Measurements from ENCODE around the gene HMCES. TPM values are rescaled to one million over a fixed set of nuclear protein-coding genes. Genes with fewer than 3 reads are reported as not detected.
"Not testable (repeated sequence)": the region's sequence is repeated elsewhere in the genome, so short reads cannot be mapped to it uniquely, and the experiment has no call there.

Gene HMCES
- polyA plus RNA-seq, 1 experiment, result 27.2 TPM

DNA sequence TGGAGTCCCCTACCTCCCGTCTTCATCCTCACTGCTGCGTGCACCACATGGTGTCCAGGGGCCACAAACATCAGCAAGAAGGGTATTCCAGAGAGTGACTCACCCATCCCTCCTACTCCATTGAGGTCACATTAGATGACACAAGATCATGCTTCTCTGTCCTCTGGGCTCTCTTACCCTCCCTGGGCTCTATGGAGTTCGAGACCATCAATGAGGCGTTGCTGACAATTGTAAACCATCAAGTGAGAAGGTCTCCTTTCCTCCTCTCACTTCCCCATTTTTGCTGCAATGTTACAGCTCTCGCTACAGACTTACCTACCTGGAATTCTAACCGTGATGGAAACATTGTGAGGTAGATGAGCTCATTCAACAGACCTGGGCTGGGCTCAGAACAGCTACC lies 51.7 kb downstream of the HMCES start:
- TF ChIP-seq, protein P1, sequence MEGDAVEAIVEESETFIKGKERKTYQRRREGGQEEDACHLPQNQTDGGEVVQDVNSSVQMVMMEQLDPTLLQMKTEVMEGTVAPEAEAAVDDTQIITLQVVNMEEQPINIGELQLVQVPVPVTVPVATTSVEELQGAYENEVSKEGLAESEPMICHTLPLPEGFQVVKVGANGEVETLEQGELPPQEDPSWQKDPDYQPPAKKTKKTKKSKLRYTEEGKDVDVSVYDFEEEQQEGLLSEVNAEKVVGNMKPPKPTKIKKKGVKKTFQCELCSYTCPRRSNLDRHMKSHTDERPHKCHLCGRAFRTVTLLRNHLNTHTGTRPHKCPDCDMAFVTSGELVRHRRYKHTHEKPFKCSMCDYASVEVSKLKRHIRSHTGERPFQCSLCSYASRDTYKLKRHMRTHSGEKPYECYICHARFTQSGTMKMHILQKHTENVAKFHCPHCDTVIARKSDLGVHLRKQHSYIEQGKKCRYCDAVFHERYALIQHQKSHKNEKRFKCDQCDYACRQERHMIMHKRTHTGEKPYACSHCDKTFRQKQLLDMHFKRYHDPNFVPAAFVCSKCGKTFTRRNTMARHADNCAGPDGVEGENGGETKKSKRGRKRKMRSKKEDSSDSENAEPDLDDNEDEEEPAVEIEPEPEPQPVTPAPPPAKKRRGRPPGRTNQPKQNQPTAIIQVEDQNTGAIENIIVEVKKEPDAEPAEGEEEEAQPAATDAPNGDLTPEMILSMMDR (IDR thresholded peaks at IDR 0.05; ENCODE audit: insufficient read depth, low read depth, low read length), result no peak
- Histone ChIP-seq H3K36me3 (ENCODE audit: control insufficient read depth, insufficient read depth, low read length) (no peaks in the 10 kb centered on the region), H3K4me3 (ENCODE audit: low read depth, low read length) (no peak overlapping the region), H3K27me3 (ENCODE audit: control insufficient read depth, insufficient read depth, low read length) (no peaks in the 10 kb centered on the region)
- CTCF ChIA-PET, result interaction anchor here (1.8 kb wide), 1 partner anchor 14 kb away, joined by 6 read pairs; a partner anchor contains a TSS
- DNase-seq (ENCODE audit: low read depth), result no peak
- POLR2A ChIA-PET, result no interaction called here

DNA sequence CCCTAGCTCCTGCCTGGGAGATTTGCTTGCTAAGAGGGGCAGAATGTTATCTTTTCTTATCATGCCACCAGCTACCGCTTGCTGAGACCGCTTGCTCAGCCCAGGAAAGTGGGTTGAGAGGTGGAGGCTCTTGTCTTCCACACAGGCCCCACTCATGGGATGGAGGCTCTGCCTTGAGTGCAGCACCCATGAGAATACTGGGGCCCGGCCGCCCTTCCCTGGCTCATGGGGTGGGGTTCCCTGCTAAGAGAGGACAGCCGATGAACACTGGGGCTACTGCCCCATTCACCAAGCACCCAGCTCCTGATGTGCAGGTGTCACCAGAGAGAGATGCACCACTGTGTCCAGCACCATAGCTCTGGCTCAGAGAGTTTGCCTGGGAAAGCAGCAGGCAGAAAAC lies 55.2 kb downstream of the HMCES start:
- TF ChIP-seq, protein P1 (IDR thresholded peaks at IDR 0.05; ENCODE audit: insufficient read depth, low read depth, low read length), result no peak
- Histone ChIP-seq H3K27me3 (ENCODE audit: control insufficient read depth, insufficient read depth, low read length) (no peaks in the 10 kb centered on the region), H3K4me3 (ENCODE audit: low read depth, low read length) (no peak overlapping the region), H3K36me3 (ENCODE audit: control insufficient read depth, insufficient read depth, low read length) (no peaks in the 10 kb centered on the region)
- ChIA-PET CTCF (interaction anchor here (1.4 kb wide), 1 partner anchor 11 kb away, joined by 3 read pairs; no protein-coding TSS in a partner anchor), POLR2A (no interaction called here)
- no peak for DNase-seq (ENCODE audit: low read depth)

DNA sequence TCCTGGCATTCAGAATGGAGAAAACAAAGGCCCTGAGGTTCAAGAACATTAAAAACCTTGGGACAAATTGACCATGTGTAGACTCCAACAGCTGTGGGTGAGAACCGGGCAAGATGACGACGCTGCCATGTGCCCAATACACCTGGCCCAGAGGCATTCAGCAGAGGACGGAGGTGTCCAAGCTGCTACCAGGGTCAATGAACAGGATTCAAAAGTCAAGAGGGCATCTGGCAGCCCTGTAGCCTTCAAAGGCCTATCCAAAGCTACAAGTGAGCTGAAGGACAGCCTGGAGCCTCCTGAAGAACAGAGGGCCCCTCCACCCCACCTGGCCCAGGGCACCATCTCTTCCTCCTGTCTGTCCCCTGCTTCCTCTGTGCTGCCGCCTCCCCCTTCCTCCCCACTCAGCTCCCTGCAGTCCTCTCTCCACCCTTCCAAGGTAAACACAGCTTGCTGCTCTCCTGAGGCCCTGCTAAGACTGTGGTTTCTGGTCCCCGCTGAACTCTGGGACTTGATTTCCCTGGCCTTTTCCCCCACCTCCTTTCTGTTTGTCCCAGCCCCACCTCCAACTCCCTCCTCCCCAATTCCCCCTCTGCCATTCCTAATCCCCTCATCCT lies 57.5 kb downstream of the HMCES start:
- TF ChIP-seq, protein P1 (IDR thresholded peaks at IDR 0.05; ENCODE audit: insufficient read depth, low read depth, low read length), result no peak
- DNase-seq (ENCODE audit: low read depth), result no peak
- H3K36me3 ChIP-seq (ENCODE audit: control insufficient read depth, insufficient read depth, low read length), result no peaks in the 10 kb centered on the region

DNA sequence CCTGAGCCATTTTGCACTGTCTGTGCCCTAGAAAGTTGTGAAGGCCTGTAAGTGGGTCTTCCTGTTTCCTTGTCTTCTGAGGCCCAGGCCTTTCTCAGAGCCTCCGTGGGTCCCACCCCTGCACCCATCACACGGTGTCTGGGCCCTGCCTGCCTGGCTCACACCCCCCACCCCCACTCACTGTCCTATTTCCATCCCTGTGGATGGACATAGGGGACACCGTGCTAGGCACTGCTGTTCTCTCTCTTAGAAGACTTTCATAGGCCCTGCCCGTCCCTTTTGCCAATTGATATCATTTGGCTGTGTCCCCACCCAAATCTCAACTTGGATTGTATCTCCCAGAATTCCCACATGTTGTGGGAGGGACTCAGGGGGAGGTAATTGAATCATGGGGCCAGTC lies 59.0 kb downstream of the HMCES start:
- H3K27me3 ChIP-seq (ENCODE audit: control insufficient read depth, insufficient read depth, low read length); H3K4me3 ChIP-seq (ENCODE audit: low read depth, low read length); CTCF ChIA-PET; DNase-seq (ENCODE audit: low read depth); POLR2A ChIA-PET; H3K36me3 ChIP-seq (ENCODE audit: control insufficient read depth, insufficient read depth, low read length): not testable (repeated sequence)

More for the DNA sequence above, 57.5 kb downstream of the HMCES start:
- CTCF ChIA-PET, result interaction anchor here (0.7 to 1.8 kb wide), 3 partner anchors 8 to 20 kb away, joined by 3 to 5 read pairs (median 3); a partner anchor contains a TSS
- no peaks in the 10 kb centered on the region for H3K27me3 ChIP-seq (ENCODE audit: control insufficient read depth, insufficient read depth, low read length)
- POLR2A ChIA-PET, result no interaction called here
- H3K4me3 ChIP-seq (ENCODE audit: low read depth, low read length), result no peak overlapping the region

DNA sequence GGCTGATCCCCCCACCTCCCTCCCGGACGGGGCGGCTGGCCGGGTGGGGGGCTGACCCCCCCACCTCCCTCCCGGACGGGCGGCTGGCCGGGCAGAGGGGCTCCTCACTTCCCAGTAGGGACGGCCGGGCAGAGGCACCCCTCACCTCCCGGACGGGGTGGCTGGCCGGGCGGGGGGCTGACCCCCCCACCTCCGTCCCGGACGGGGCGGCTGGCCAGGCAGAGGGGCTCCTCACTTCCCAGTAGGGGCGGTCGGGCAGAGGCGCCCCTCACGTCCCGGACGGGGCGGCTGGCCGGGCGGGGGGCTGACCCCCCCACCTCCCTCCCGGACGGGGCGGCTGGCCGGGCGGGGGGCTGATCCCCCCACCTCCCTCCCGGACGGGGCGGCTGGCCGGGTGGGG lies 60.5 kb downstream of the HMCES start:
- DNase-seq (ENCODE audit: low read depth); POLR2A ChIA-PET; CTCF ChIA-PET; H3K36me3 ChIP-seq (ENCODE audit: control insufficient read depth, insufficient read depth, low read length); H3K4me3 ChIP-seq (ENCODE audit: low read depth, low read length); H3K27me3 ChIP-seq (ENCODE audit: control insufficient read depth, insufficient read depth, low read length): not testable (repeated sequence)

DNA sequence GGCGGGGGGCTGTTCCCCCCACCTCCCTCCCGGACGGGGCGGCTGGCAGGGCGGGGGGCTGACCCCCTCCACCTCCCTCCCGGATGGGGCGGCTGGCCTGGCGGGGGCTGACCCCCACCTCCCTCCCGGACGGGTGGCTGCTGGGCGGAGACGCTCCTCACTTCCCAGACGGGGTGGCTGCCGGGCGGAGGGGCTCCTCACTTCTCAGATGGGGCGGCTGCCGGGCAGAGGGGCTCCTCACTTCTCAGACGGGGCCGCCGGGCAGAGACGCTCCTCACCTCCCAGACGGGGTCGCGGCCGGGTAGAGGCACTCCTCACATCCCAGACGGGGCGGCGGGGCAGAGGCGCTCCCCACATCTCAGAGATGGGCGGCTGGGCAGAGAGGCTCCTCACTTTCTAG lies 61.2 kb downstream of the HMCES start:
- DNase-seq (ENCODE audit: low read depth); H3K4me3 ChIP-seq (ENCODE audit: low read depth, low read length); POLR2A ChIA-PET; CTCF ChIA-PET; H3K27me3 ChIP-seq (ENCODE audit: control insufficient read depth, insufficient read depth, low read length); H3K36me3 ChIP-seq (ENCODE audit: control insufficient read depth, insufficient read depth, low read length): not testable (repeated sequence)

Data from BJ (cell line).